ENCODE results near the gene APOL2.

- TF ChIP-seq TAF1 (IDR thresholded peaks at IDR 0.05; ENCODE audit: borderline replicate concordance, insufficient read depth, low read length), result no peak
- no peak for TF ChIP-seq SIN3A (IDR thresholded peaks at IDR 0.05; ENCODE audit: borderline replicate concordance, insufficient read depth, low read length)
- no peak for TF ChIP-seq POLR2AphosphoS5 (IDR thresholded peaks at IDR 0.05; ENCODE audit: low read depth, low read length)
- TF ChIP-seq REST (IDR thresholded peaks at IDR 0.05; ENCODE audit: insufficient read depth in 1 of 2, low read depth in 2 of 2, low read length in 2 of 2), result no peak
- TF ChIP-seq FOXP2 (optimal IDR thresholded peaks at IDR 0.05; ENCODE audit: borderline replicate concordance, extremely low read depth, extremely low read length, insufficient read depth), result no peak
Measured at GRCh38 chr22:36208162-36208765, 31.1 kb downstream of the APOL2 start.

Data from PFSK-1 (cell line).